HCT116 (cell line): ENCODE measurements around the gene TK2.

ENCODE experiments used
- ZNF274 ChIP-seq: fragments of 200-500 bp; sonication (Bioruptor generic); IDR thresholded peaks from 2 replicates; pipeline ENCODE4 v1.6.1; 2014; ENCODE audit warnings: mild to moderate bottlenecking, low read depth, low read length, inconsistent platforms
- TF ChIP-seq, protein P1 (sequence below): IDR thresholded peaks from 2 replicates; pipeline ENCODE4 v1.6.1; 2012; ENCODE audit warnings: low read depth
- TF ChIP-seq, protein P2 (sequence below), 3 experiments: fragments of 200-600 bp in 1 of 3; sonication (generic) in 1 of 3; IDR thresholded peaks in 2 of 3; conservative IDR thresholded peaks in 1 of 3; 2 replicates each; pipeline ENCODE4 v1.5.1; 2012 to 2017; ENCODE audit warnings: low read depth in 2 of 3, low read length in 2 of 3, antibody characterized with exemption in 1 of 3, borderline replicate concordance in 1 of 3, control low read depth in 1 of 3, mild to moderate bottlenecking in 1 of 3, mixed read lengths in 1 of 3, mixed run types in 1 of 3, moderate library complexity in 1 of 3; ENCODE audit not compliant: insufficient read depth in 1 of 3

DNA sequence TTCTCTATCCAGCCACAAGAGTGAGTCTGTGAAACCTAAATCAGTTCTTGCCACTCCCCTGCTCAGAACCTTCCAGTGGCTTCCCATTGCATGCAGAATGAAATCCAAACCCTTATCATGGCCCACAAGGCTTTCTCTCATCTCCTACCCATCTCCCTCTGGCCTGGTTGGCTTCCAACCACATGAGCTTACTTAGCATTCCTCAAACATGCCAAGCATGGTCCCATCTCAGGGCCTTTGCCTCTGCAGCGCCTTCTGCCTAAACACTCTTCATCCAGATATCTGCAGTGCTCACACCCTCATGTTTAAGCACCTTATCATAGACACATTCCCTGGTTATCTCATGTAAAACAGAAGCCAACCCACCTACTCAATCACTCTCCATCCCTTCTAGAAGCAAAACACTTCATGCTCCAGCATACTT, 15.5 kb downstream of the TK2 start:
- TF ChIP-seq, protein P1, sequence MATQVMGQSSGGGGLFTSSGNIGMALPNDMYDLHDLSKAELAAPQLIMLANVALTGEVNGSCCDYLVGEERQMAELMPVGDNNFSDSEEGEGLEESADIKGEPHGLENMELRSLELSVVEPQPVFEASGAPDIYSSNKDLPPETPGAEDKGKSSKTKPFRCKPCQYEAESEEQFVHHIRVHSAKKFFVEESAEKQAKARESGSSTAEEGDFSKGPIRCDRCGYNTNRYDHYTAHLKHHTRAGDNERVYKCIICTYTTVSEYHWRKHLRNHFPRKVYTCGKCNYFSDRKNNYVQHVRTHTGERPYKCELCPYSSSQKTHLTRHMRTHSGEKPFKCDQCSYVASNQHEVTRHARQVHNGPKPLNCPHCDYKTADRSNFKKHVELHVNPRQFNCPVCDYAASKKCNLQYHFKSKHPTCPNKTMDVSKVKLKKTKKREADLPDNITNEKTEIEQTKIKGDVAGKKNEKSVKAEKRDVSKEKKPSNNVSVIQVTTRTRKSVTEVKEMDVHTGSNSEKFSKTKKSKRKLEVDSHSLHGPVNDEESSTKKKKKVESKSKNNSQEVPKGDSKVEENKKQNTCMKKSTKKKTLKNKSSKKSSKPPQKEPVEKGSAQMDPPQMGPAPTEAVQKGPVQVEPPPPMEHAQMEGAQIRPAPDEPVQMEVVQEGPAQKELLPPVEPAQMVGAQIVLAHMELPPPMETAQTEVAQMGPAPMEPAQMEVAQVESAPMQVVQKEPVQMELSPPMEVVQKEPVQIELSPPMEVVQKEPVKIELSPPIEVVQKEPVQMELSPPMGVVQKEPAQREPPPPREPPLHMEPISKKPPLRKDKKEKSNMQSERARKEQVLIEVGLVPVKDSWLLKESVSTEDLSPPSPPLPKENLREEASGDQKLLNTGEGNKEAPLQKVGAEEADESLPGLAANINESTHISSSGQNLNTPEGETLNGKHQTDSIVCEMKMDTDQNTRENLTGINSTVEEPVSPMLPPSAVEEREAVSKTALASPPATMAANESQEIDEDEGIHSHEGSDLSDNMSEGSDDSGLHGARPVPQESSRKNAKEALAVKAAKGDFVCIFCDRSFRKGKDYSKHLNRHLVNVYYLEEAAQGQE: no peak
- TF ChIP-seq ZNF274: no peak
- TF ChIP-seq, protein P2, sequence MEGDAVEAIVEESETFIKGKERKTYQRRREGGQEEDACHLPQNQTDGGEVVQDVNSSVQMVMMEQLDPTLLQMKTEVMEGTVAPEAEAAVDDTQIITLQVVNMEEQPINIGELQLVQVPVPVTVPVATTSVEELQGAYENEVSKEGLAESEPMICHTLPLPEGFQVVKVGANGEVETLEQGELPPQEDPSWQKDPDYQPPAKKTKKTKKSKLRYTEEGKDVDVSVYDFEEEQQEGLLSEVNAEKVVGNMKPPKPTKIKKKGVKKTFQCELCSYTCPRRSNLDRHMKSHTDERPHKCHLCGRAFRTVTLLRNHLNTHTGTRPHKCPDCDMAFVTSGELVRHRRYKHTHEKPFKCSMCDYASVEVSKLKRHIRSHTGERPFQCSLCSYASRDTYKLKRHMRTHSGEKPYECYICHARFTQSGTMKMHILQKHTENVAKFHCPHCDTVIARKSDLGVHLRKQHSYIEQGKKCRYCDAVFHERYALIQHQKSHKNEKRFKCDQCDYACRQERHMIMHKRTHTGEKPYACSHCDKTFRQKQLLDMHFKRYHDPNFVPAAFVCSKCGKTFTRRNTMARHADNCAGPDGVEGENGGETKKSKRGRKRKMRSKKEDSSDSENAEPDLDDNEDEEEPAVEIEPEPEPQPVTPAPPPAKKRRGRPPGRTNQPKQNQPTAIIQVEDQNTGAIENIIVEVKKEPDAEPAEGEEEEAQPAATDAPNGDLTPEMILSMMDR (IDR thresholded peaks at IDR 0.05 in 2 of 3, conservative IDR thresholded peaks at IDR 0.05 in 1 of 3; ENCODE audit: borderline replicate concordance in 1 of 3, insufficient read depth in 1 of 3, low read depth in 2 of 3, low read length in 2 of 3): no peak
